GM12865 (cell line): ENCODE results near the gene CCDC159.

Source experiments
- DNase-seq: peaks from one replicate; pipeline ENCODE4 v3.0.0; 2010; ENCODE audit warnings: low read depth
- H3K4me3 ChIP-seq: 2 replicates; pipeline ENCODE4 v1.5.1; 2011; ENCODE audit warnings: mild to moderate bottlenecking, low read depth, low read length, control low read depth
- CTCF ChIP-seq: IDR thresholded peaks from 2 replicates; pipeline ENCODE4 v1.5.1; 2011; ENCODE audit warnings: low read length, control low read depth, low read depth, inconsistent platforms; ENCODE audit not compliant: insufficient read depth; ENCODE audit errors: missing control alignments

CCDC159 gene

DNA sequence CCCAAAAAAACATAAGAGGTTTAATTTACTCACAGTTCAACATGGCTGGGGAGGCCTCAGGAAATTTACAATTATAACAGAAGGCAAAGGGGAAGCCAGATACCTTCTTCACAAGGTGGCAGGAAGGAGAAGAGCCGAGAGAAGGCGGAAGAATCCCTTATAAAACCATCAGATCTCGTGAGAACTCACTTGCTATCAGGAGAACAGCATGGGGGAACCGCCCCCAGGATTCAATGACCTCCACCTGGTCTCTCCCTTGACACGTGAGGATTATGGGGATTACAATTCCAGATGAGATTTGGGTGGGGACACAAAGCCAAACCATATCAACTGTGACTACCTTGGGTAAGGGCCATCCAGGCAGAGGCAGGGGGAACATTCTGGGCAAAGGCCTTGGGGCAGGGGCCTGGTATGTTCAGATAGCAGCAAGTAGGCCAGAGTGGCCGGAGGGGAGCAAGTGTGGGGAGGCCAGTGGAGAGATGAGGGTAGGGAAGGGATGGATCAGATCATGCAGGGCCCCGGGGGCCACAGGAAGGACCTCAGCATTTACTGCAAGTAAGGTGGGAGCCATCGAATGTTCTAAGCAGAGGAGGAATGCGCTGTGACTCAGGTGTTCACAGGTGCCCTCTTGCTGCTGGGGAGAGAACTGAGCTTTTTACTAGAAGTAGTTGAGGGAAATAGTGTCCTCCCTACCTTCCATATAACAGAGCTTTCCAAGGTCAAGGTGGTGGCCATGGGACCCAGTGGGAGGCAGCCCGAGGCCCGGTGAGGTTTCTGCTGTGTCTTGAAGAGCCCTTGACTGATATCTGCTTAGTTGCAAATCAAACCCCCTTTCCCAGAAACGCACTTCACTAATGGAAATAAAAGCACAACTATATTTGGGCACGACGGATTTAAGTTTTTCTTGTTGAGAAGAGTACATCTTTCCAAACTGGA is 24.9 kb upstream of the CCDC159 start:
- DNase-seq = no peak
- H3K4me3 ChIP-seq = no peak overlapping the region
- TF ChIP-seq CTCF = peak; percentile 9

GRCh38 chr19:11322269-11323024 is 23.9 kb upstream of the CCDC159 start:
- TF ChIP-seq CTCF = no peak
- DNase-seq = no peak
- H3K4me3 ChIP-seq = no peak overlapping the region

- no peak for DNase-seq
- H3K4me3 ChIP-seq = no peak overlapping the region
- TF ChIP-seq CTCF = no peak
Measured at GRCh38 chr19:11323601-11324078, 22.7 kb upstream of the CCDC159 start.

DNA sequence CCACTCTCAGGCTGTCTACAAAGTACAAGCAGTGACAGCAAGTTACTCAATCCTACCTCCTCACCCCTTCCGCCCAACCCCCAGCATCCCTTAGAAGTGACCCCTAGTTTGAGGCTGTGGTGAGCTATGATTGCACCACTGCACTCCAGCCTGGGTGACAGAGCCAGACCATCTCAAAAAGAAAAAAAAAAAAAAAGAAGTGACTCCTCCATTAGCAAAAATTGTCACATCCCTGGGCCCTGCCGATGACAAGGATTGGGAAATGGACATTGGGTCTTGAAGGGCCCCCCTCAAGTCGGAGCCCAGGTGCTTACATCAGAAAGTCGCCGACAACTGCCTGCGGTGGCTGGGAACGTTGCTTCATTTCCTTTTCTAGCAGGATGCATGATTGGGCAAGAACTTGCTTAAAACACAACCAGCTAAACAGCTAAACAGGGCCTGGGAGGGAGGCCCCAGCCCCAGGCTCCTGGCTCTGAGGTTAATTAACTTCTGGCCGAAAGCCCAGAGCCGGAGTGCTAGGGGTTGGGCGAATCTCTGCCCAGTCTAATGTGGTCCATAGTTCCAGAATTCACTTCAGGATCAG is 22.1 kb upstream of the CCDC159 start:
- DNase-seq = peak; percentile 90
- H3K4me3 ChIP-seq = no peak overlapping the region; the same call in 1 of the 2 replicates
- TF ChIP-seq CTCF = no peak

DNA sequence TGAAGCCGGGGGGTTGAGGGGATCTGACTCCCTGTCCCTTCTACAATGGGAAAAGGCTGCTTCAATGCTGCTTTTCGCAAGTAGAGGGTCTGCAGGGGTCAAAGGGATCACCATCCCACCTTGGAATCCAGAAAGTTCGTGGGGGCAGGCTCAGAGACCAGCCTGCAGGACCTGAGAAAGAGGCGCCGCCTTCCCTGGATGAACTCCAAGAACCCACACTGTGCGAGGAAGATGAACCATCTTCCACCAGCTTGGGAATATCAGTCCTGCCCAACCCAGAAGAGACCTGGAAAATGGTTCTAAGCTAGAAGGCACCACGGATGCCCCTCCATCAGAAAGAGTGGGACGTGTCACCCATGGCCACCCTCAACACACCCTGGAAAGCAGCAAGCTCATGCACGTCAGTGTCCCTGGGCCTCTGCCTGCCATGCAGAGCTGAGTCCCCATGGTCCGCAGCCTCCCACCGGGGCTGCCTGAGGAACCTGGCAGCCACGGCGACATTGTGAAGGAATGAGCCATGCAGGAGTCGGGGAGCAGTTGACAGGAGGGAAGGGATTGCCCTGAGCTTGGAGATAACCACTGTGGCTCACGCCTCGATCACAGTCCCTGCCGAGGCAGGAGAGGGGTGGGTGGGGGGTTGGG is 21.4 kb upstream of the CCDC159 start:
- no peak for DNase-seq
- no peak overlapping the region for H3K4me3 ChIP-seq
- TF ChIP-seq CTCF = no peak

DNA sequence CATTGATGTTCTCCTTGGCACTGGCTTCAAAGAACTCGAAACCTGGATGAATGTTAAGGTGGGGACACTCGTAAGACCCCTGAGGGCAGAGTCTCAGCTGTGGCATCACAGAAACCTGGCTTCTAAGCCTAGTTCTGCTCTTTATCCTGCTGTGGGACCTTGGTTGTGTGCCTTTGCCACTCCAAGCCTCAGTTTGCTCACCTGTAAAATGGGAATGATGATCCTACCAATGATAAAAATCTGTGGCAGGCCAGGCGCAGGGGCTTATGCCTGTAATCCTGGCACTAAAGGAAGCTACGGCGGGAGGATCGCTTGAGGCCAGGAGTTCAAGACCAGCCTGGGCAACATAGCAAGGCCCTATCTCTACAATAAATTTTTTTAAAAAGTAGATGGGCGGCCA is 20.8 kb upstream of the CCDC159 start:
- no peak for TF ChIP-seq CTCF
- DNase-seq = no peak

More for the DNA sequence above, 20.8 kb upstream of the CCDC159 start:
- no peak overlapping the region for H3K4me3 ChIP-seq
